ELF-1 (cell line): Measurements from ENCODE around the gene TMEM163.
"Not testable (repeated sequence)": the region's sequence is repeated elsewhere in the genome, so short reads cannot be mapped to it uniquely, and the experiment has no call there.

ENCODE experiments used
- DNase-seq: peaks from one replicate; pipeline ENCODE4 v3.0.0-alpha.2; 2016; ENCODE audit warnings: low read depth, low spot score

The TMEM163 gene

DNA sequence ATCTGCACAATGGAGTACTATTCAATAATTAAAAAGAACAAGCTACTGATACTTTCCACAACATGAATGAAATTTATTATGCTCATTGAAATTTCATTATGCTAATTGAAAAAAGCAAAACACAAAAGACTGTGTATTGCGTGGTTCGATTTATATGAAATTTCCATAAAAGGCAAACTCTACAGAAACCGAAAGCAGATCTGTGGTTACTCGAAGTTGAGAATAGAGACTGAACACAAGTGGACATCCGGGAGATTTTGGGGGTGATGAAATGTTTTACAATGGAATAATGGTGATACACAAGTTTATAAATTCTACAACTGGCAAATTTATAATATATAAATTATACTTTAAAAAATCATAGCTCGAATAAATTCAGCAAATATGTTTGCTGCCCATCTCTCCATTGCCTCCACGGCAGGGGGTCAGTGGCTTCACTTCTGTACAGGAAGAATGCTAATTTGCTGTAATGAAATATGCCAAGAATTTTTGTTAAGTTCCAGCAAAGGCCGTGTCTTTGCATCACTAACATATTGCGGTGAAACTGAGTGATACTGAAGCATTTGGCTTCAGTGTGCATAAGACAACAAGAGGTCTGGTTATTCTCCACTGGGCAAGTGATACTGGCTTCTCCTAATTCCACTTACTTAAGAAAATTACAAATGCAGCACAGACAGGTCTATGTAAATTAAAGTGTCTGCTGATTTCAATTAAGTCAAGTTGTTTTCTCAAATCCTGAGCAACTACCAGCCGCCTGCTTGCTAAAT lies 96.7 kb downstream of the TMEM163 start:
- no peak for DNase-seq

GRCh38 chr2:134619250-134619649 lies 99.5 kb downstream of the TMEM163 start:
- no peak for DNase-seq

DNA sequence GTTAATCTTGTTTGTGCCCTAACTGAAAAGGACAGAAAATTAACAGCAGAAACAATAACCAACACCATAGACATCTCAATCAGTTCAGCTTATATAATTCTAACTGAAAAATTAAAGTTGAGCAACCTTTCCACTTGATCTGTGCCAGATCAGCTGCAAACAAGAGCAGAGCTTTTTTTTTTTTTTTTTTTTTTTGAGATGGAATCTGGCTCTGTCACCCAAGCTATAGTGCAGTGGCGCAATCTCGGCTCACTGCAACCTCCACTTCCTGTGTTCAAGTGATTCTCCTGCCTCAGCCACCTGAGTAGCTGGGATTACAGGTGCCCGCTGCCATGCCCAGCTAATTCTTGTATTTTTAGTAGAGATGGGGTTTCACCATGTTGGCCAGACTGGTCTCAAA lies 103.3 kb downstream of the TMEM163 start:
- DNase-seq, result not testable (repeated sequence)

- no peak for DNase-seq
Measured at GRCh38 chr2:134611316-134611715, 107.5 kb downstream of the TMEM163 start.

DNA sequence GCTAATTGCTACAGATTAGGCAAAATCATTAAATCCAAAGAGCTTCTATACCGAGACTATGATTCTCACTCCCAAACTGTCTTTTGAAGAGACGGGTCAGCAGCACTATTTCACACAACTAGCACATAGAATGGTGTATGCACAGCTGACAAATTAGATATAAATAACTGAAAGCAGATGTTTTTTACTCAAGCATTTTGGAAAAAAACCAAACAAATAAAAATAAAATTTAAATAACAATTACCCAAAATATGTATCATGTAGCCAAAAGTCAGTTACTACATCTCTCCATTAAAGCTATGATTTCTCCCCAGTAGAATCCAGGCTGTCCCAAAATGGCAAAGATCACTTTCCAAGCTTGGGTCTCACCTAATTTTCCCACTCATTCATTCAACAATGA lies 107.9 kb downstream of the TMEM163 start:
- DNase-seq, result no peak

- no peak for DNase-seq
Measured at GRCh38 chr2:134609924-134610513, 108.8 kb downstream of the TMEM163 start.

DNA sequence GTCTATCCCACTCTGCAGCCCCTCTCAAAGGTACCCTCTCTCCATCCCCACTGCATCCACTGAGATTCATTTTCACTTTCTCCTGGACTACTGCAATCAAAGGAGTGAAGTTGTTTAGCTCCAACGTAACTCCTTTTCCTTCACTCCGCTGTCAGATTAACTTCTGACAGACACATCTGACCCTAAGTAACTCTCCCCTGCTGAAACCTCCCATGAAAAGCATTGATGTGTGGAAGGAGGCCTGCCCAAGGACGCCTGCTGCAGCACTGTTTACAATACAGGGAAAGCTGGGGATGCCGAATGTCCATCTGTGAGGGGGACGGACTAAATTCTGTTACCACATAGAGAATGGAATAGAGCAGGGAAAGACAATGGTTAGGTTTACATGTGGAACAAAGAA lies 114.8 kb downstream of the TMEM163 start:
- no peak for DNase-seq

GRCh38 chr2:134602666-134603065 lies 116.1 kb downstream of the TMEM163 start:
- DNase-seq, result no peak

- no peak for DNase-seq
Measured at GRCh38 chr2:134601264-134601663, 117.5 kb downstream of the TMEM163 start.

DNA sequence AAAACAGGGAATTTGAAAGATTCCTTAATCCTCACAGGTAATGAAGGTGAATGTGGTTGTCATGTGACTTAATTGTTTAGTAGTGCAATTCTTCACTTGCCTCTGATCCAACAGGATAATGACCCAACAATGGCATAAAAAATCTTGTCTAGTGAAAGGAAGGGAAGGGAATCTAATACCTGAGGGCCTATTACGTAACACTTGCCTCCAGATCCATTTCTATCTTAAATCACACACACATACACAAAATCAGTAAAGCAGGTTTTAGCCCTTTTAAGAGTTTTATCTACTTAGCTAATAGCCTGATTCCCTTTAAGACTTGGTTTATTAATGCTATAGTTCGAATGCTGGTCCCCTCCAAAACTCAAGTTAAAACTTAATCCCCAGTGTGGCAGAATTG lies 118.6 kb downstream of the TMEM163 start:
- no peak for DNase-seq

DNA sequence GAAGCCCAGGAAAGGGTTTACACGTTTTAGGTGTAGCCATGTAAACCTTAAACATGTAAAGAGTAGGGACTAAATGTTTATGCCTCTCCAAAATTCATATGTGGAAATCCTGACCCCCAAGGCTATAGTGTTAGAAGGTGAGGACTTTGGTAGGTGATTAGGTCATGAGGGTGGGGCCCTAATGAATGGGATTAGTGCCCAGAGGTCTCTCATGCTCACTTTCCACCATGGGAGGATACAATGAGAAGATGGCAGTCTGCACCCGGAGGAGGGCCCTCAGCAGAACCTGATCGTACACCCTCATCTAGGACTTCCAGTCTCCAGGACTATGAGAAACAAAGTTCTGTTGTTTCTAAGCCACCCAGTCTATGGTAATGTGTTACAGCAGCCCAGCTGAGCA lies 119.6 kb downstream of the TMEM163 start:
- no peak for DNase-seq

GRCh38 chr2:134594399-134594798 lies 124.4 kb downstream of the TMEM163 start:
- DNase-seq, result no peak

DNA sequence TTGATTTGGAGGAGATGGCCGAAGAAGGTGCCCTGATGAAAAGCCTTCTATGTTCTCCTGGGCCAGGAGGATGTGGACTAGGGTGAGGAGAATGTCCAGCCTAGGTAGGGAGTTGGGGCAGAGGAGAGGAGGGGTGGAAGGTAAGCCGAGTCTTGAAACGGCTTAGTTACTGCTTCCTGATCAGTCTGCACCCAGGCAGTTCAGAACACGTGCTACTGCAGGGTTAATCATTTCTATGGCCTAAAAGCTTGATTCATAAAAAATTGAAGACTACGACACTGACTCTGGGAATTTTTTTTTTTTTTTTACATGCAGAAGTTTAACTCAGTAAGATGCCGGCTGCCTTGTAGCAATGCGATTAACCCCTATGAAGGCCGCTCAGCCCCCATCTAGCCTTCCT lies 125.3 kb downstream of the TMEM163 start:
- DNase-seq, result no peak

- no peak for DNase-seq
Measured at GRCh38 chr2:134592377-134592776, 126.4 kb downstream of the TMEM163 start.

DNA sequence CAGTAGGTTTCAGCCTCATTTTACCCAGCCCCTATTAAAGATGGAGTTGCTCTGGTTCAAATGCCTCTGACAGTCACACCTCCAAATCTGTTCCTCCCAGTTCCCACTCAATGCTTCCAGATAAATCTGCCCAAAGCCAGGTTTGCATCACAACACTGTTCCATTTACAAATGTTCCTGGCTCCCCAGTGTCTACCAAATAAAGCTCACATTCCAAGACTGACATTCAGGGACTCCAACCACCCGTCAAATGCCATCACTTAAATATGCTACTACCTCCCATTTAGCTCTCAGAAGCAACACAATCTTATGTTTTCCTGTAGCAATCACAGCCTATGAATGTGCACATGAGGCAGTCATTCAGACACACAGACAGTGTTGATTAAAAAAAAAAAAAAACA lies 127.3 kb downstream of the TMEM163 start:
- DNase-seq, result no peak

DNA sequence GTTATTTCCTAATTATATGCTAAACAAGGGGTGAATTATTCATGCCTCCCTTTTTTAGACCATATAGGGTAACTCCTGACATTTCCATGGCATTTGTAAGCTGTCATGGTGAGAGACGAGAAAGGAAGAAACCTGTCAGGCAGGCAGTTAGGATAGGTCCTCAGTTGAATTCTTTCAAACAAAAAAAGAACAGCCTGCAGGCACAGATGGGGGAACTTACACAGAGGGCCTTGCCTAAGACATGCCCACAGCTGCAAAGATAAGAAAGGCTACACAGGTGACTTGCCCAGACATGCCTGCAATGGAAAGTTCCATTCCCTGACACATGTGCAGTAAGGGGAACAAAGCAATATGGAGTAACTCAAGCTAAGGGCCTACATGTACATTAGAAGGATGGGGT lies 128.1 kb downstream of the TMEM163 start:
- DNase-seq, result no peak

- not testable (repeated sequence) for DNase-seq
Measured at GRCh38 chr2:134589171-134590083, 129.4 kb downstream of the TMEM163 start.

DNA sequence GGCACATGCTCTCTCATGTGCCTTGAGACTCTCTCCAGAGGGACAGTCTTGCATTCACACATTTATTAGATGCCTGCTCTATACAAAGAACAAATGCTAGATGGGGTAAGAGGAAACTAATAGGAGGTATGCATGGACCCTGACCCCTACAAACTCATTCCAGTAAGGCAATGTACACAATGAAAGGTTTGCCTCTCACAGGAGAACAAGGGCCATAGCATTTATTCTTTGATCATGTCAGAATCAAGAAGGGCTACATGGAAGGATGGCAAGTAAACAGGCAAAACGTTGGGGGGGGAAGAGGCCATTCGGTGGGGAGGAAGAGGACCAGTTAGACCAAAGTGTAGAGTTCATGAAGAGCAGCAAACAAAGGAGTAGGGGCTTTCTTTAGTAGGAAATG lies 130.2 kb downstream of the TMEM163 start:
- DNase-seq, result no peak

GRCh38 chr2:134586326-134586965 lies 132.4 kb downstream of the TMEM163 start:
- DNase-seq, result no peak

GRCh38 chr2:134583997-134584520 lies 134.7 kb downstream of the TMEM163 start:
- no peak for DNase-seq

GRCh38 chr2:134583462-134583861 lies 135.3 kb downstream of the TMEM163 start:
- no peak for DNase-seq

DNA sequence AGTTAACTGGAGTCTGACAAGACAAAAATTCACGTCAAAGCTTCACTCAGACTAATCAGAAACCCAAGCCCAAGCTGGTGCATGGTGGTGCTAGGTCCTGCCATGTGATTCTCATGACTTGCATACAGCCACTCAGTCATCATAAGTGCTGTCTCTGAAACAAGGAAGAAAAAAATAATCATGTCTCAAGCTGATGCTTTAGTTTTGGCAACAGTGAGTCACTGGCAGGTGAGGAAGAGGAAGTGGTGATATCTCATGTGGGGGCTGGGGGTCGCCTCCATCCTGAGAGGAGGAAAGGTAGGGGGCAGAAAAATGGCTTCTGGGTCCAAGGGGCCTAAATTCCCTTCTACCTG lies 136.3 kb downstream of the TMEM163 start:
- DNase-seq, result no peak
